GM21423 (cell line): Measurements from ENCODE around the gene ZNF575.

Experiments used
- ATAC-seq: cut with Tn5 transposase; IDR thresholded peaks from one replicate; pipeline ENCODE4 v1.9.1; 2021; ENCODE audit warnings: mild to moderate bottlenecking, moderate library complexity; ENCODE audit not compliant: unreplicated experiment

ZNF575 gene

GRCh38 chr19:43532962-43533545 lies at the start of gene ZNF575:
TSS of gene ZNF575 (plus strand) at chr19:43533188. CDS start at chr19:43534423, 1,235 bp downstream.
- peak; percentile 65 for ATAC-seq

- ATAC-seq: no peak
Observed at GRCh38 chr19:43483281-43483680, 49.7 kb upstream of the ZNF575 start.

- no peak for ATAC-seq
Observed at GRCh38 chr19:43485951-43486350, 47.0 kb upstream of the ZNF575 start.

- ATAC-seq: no peak
Observed at GRCh38 chr19:43486412-43486811, 46.6 kb upstream of the ZNF575 start.

- ATAC-seq: no peak
Observed at GRCh38 chr19:43488179-43488578, 44.8 kb upstream of the ZNF575 start.

GRCh38 chr19:43489310-43489709 lies 43.7 kb upstream of the ZNF575 start:
- ATAC-seq: no peak

- no peak for ATAC-seq
Observed at GRCh38 chr19:43489979-43490599, 42.9 kb upstream of the ZNF575 start.

- ATAC-seq: no peak
Observed at GRCh38 chr19:43490759-43491158, 42.2 kb upstream of the ZNF575 start.

- ATAC-seq: no peak
Observed at GRCh38 chr19:43495082-43495481, 37.9 kb upstream of the ZNF575 start.

- no peak for ATAC-seq
Observed at GRCh38 chr19:43496960-43497359, 36.0 kb upstream of the ZNF575 start.

GRCh38 chr19:43498233-43498842 lies 34.6 kb upstream of the ZNF575 start:
- ATAC-seq: no peak

- no peak for ATAC-seq
Observed at GRCh38 chr19:43499042-43499441, 33.9 kb upstream of the ZNF575 start.

GRCh38 chr19:43501661-43502418 lies 31.1 kb upstream of the ZNF575 start:
- no peak for ATAC-seq

- ATAC-seq: no peak
Observed at GRCh38 chr19:43502419-43502976, 30.5 kb upstream of the ZNF575 start.

GRCh38 chr19:43503501-43504425 lies 29.2 kb upstream of the ZNF575 start:
- peak; percentile 92 for ATAC-seq

- ATAC-seq: no peak
Observed at GRCh38 chr19:43504426-43505185, 28.4 kb upstream of the ZNF575 start, which contains the start of gene PHLDB3. TSS of gene PHLDB3 (minus strand) at chr19:43504746. CDS start at chr19:43504118, 628 bp downstream.

GRCh38 chr19:43505186-43505456 lies 27.9 kb upstream of the ZNF575 start:
- no peak for ATAC-seq

GRCh38 chr19:43505941-43506340 lies 27.0 kb upstream of the ZNF575 start:
- no peak for ATAC-seq

GRCh38 chr19:43506629-43507028 lies 26.4 kb upstream of the ZNF575 start:
- ATAC-seq: no peak

GRCh38 chr19:43507880-43508279 lies 25.1 kb upstream of the ZNF575 start:
- ATAC-seq: no peak
